Left lobe of liver (tissue), 2 donors: ENCODE results near the gene PTGES2. TPM values are rescaled to one million over a fixed set of nuclear protein-coding genes. Genes with fewer than 3 reads are reported as not detected.

Source experiments
- ATAC-seq: fragments of 200-7000 bp; cut with Tn5 transposase; one replicate; pipeline ENCODE4 v1.9.1; 2020; ENCODE audit warnings: mild to moderate bottlenecking, moderate library complexity
- DNase-seq: peaks from one replicate; pipeline ENCODE4 v3.0.0-alpha.2; 2020; ENCODE audit warnings: low spot score
- total RNA-seq: library from RNA; stranded (reverse); gene quantifications from one replicate; pipeline ENCODE4 v1.2.1, GENCODE V29; 2021
- donor health status: DM: no; HTN: no; CAD: no; lungs with moderate emphysema.
- donor health status: DM: no; HTN: yes; CAD: no.

The PTGES2 gene
- total RNA-seq, 1 donor from 2014 or later, result 35.8 TPM

GRCh38 chr9:128106181-128106939, 21.2 kb downstream of the PTGES2 start:
- DNase-seq (peak; percentile 59), ATAC-seq (no peak)

GRCh38 chr9:128105538-128106175, 21.9 kb downstream of the PTGES2 start:
- ATAC-seq (no peak), DNase-seq (peak; percentile 55)

GRCh38 chr9:128104171-128104618, 23.3 kb downstream of the PTGES2 start:
- ATAC-seq, result peak; percentile 9
- peak; percentile 97 for DNase-seq

- peak; percentile 4 for ATAC-seq
- no peak for DNase-seq
Observed at GRCh38 chr9:128103589-128103962, 24.0 kb downstream of the PTGES2 start.

GRCh38 chr9:128102861-128103588, 24.5 kb downstream of the PTGES2 start:
- peak; percentile 96 for DNase-seq
- peak; percentile 24 for ATAC-seq

GRCh38 chr9:128102196-128102595, 25.3 kb downstream of the PTGES2 start:
- ATAC-seq (peak; percentile 0), DNase-seq (no peak)

GRCh38 chr9:128101690-128102089, 25.8 kb downstream of the PTGES2 start:
- ATAC-seq (peak; percentile 3), DNase-seq (peak; percentile 85)

- ATAC-seq (peak; percentile 6), DNase-seq (peak; percentile 89)
Observed at GRCh38 chr9:128101231-128101661, 26.3 kb downstream of the PTGES2 start.

GRCh38 chr9:128100581-128100980, 26.9 kb downstream of the PTGES2 start:
- DNase-seq, result peak; percentile 66
- ATAC-seq, result peak; percentile 0

- DNase-seq (peak; percentile 76), ATAC-seq (peak; percentile 0)
Observed at GRCh38 chr9:128099932-128100491, 27.5 kb downstream of the PTGES2 start.

- peak; percentile 63 for DNase-seq
- ATAC-seq, result no peak
Observed at GRCh38 chr9:128099231-128099931, 28.1 kb downstream of the PTGES2 start.

- ATAC-seq (peak; percentile 29), DNase-seq (peak; percentile 98)
Observed at GRCh38 chr9:128098297-128099230, 29.0 kb downstream of the PTGES2 start.

GRCh38 chr9:128097543-128098296, 29.8 kb downstream of the PTGES2 start:
- DNase-seq (no peak), ATAC-seq (peak; percentile 27)

GRCh38 chr9:128096616-128097536, 30.7 kb downstream of the PTGES2 start:
- DNase-seq (no peak), ATAC-seq (no peak)

- DNase-seq, result peak; percentile 50
Observed at GRCh38 chr9:128094950-128095544, 32.5 kb downstream of the PTGES2 start.

GRCh38 chr9:128094166-128094949, 33.2 kb downstream of the PTGES2 start:
- peak; percentile 71 for DNase-seq
- peak; percentile 3 for ATAC-seq

More at GRCh38 chr9:128094950-128095544, 32.5 kb downstream of the PTGES2 start:
- peak; percentile 0 for ATAC-seq
